Measurements from ENCODE around the gene HOXB4. TPM values are rescaled to one million over a fixed set of nuclear protein-coding genes. Genes with fewer than 3 reads are reported as not detected.
A peak's percentile ranks its signal among the peaks of the same experiment; 100 is the strongest.

HOXB4 gene
- polyA plus RNA-seq, 1 of the 3 experiments (the other 2 are of a cell fraction): 0.03 TPM

GRCh38 chr17:48589831-48590606, 11.9 kb upstream of the HOXB4 start, which contains the start of gene HOXB3:
HOXB3 (minus strand) TSS chr17:48590241; CDS start chr17:48552474, 37,767 bp downstream.
- peaks cover 4% of the 10 kb centered on the region for H3F3A ChIP-seq (replicated peaks; ENCODE audit: insufficient read depth)
- no peak for DNase-seq
- no peaks in the 10 kb centered on the region for H4K20me1 ChIP-seq (ENCODE audit: insufficient read depth)
- no peak within 1 kb of the TSS for H3K9ac ChIP-seq
- no peaks in the 10 kb centered on the region for H3K9me3 ChIP-seq
- CTCF ChIA-PET: interaction anchor here (1.2 to 3.3 kb wide), 3 partner anchors 20 to 330 kb away, joined by 3 to 20 read pairs (median 4); no protein-coding TSS in a partner anchor
- H3K27ac ChIP-seq (ENCODE audit: low read depth in 2 of 2, low read length in 1 of 2): no peak within 1 kb of the TSS
- no peaks in the 10 kb centered on the region for H3K9me2 ChIP-seq
- H3K4me3 ChIP-seq (ENCODE audit: low read depth in 2 of 2, low read length in 1 of 2): no peak within 1 kb of the TSS
- no peak within 1 kb of the TSS for H2AFZ ChIP-seq (ENCODE audit: low read depth)
- WGBS (ENCODE audit: low lambda C conversion rate): 22% methylated on average over 23 of the region's 23 CpGs
- H3K79me2 ChIP-seq (ENCODE audit: insufficient read depth): no peaks in the 10 kb centered on the region
- POLR2A ChIA-PET: no interaction called here
- H3K4me2 ChIP-seq: peak within 1 kb of the TSS; percentile 60; the same call in 1 of the 2 replicates
- peaks cover 2 to 6% of the 10 kb centered on the region in 2 experiments; a peak in 1 of 4 replicates for H3K4me1 ChIP-seq (ENCODE audit: control insufficient read depth in 1 of 2, insufficient read depth in 2 of 2, low read depth in 1 of 2, low read length in 1 of 2)
- H3K27me3 ChIP-seq (ENCODE audit: insufficient read depth): peaks cover 98% of the 10 kb centered on the region
- TF ChIP-seq RAD21 (IDR thresholded peaks at IDR 0.05; ENCODE audit: low read length) (no peak), MXI1 (IDR thresholded peaks at IDR 0.05; ENCODE audit: low read depth, low read length) (no peak), GATA2 (CRISPR knock-in tag; IDR thresholded peaks at IDR 0.05) (no peak), JUND (IDR thresholded peaks at IDR 0.05) (no peak), ELF1 (IDR thresholded peaks at IDR 0.05) (no peak), SIN3A (IDR thresholded peaks at IDR 0.05; ENCODE audit: borderline replicate concordance, low read depth, low read length) (no peak), POLR2AphosphoS5 (IDR thresholded peaks at IDR 0.05; ENCODE audit: low read depth, low read length) (no peak), USF2 (IDR thresholded peaks at IDR 0.05; ENCODE audit: borderline replicate concordance, low read depth, low read length) (no peak), TCF12 (IDR thresholded peaks at IDR 0.05) (no peak), RFX5 (IDR thresholded peaks at IDR 0.05; ENCODE audit: low read length) (no peak), GABPA (IDR thresholded peaks at IDR 0.05; ENCODE audit: low read depth) (no peak), IRF3 (IDR thresholded peaks at IDR 0.05; ENCODE audit: low read depth, low read length) (no peak), PBX3 (IDR thresholded peaks at IDR 0.05) (no peak), RXRA (IDR thresholded peaks at IDR 0.05; ENCODE audit: borderline replicate concordance, low read depth) (no peak), NFIC (IDR thresholded peaks at IDR 0.05; ENCODE audit: borderline replicate concordance) (no peak), EZH2phosphoT487 (IDR thresholded peaks at IDR 0.05; ENCODE audit: borderline replicate concordance, low read depth) (no peak)
- TF ChIP-seq, protein P1, sequence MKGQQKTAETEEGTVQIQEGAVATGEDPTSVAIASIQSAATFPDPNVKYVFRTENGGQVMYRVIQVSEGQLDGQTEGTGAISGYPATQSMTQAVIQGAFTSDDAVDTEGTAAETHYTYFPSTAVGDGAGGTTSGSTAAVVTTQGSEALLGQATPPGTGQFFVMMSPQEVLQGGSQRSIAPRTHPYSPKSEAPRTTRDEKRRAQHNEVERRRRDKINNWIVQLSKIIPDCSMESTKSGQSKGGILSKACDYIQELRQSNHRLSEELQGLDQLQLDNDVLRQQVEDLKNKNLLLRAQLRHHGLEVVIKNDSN (IDR thresholded peaks at IDR 0.05; ENCODE audit: borderline replicate concordance, low read depth): no peak
- TF ChIP-seq, protein P2, sequence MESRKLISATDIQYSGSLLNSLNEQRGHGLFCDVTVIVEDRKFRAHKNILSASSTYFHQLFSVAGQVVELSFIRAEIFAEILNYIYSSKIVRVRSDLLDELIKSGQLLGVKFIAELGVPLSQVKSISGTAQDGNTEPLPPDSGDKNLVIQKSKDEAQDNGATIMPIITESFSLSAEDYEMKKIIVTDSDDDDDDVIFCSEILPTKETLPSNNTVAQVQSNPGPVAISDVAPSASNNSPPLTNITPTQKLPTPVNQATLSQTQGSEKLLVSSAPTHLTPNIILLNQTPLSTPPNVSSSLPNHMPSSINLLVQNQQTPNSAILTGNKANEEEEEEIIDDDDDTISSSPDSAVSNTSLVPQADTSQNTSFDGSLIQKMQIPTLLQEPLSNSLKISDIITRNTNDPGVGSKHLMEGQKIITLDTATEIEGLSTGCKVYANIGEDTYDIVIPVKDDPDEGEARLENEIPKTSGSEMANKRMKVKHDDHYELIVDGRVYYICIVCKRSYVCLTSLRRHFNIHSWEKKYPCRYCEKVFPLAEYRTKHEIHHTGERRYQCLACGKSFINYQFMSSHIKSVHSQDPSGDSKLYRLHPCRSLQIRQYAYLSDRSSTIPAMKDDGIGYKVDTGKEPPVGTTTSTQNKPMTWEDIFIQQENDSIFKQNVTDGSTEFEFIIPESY (IDR thresholded peaks at IDR 0.05; ENCODE audit: borderline replicate concordance, low read depth): no peak
- TF ChIP-seq, protein P3, sequence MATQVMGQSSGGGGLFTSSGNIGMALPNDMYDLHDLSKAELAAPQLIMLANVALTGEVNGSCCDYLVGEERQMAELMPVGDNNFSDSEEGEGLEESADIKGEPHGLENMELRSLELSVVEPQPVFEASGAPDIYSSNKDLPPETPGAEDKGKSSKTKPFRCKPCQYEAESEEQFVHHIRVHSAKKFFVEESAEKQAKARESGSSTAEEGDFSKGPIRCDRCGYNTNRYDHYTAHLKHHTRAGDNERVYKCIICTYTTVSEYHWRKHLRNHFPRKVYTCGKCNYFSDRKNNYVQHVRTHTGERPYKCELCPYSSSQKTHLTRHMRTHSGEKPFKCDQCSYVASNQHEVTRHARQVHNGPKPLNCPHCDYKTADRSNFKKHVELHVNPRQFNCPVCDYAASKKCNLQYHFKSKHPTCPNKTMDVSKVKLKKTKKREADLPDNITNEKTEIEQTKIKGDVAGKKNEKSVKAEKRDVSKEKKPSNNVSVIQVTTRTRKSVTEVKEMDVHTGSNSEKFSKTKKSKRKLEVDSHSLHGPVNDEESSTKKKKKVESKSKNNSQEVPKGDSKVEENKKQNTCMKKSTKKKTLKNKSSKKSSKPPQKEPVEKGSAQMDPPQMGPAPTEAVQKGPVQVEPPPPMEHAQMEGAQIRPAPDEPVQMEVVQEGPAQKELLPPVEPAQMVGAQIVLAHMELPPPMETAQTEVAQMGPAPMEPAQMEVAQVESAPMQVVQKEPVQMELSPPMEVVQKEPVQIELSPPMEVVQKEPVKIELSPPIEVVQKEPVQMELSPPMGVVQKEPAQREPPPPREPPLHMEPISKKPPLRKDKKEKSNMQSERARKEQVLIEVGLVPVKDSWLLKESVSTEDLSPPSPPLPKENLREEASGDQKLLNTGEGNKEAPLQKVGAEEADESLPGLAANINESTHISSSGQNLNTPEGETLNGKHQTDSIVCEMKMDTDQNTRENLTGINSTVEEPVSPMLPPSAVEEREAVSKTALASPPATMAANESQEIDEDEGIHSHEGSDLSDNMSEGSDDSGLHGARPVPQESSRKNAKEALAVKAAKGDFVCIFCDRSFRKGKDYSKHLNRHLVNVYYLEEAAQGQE (IDR thresholded peaks at IDR 0.05; ENCODE audit: low read depth, low read length): no peak
- TF ChIP-seq, protein P4, sequence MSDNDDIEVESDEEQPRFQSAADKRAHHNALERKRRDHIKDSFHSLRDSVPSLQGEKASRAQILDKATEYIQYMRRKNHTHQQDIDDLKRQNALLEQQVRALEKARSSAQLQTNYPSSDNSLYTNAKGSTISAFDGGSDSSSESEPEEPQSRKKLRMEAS (IDR thresholded peaks at IDR 0.05; ENCODE audit: low read depth): no peak
- H3K36me3 ChIP-seq (replicated peaks in 1 of 2; ENCODE audit: control insufficient read depth in 1 of 2, insufficient read depth in 2 of 2, low read length in 1 of 2): no peaks in the 10 kb centered on the region

Data from SK-N-SH (cell line).